ENCODE data around the gene LCE6A.

Gene LCE6A

GRCh38 chr1:152886758-152887409, 44.2 kb downstream of the LCE6A start:
- Histone ChIP-seq H3K27ac (no peak overlapping the region), H4K20me1 (ENCODE audit: insufficient read depth) (no peaks in the 10 kb centered on the region), H3K79me2 (ENCODE audit: insufficient read depth, low read depth) (no peaks in the 10 kb centered on the region), H3K4me2 (no peak overlapping the region), H3K27me3 (ENCODE audit: insufficient read depth, low read depth) (no peaks in the 10 kb centered on the region), H3K36me3 (ENCODE audit: insufficient read depth) (no peaks in the 10 kb centered on the region; the same call in 1 of the 2 replicates), H3K9ac (no peak overlapping the region), H3K4me1 (ENCODE audit: low read depth, poor library complexity, severe bottlenecking) (no peaks in the 10 kb centered on the region), H3K4me3 (IDR thresholded peaks at IDR 0.05; ENCODE audit: insufficient read depth, low read depth, low read length) (no peak overlapping the region), H2AFZ (ENCODE audit: low read depth) (no peak overlapping the region)
- no peak for TF ChIP-seq CTCF (conservative IDR thresholded peaks at IDR 0.05; ENCODE audit: low read depth, low read length)

- Histone ChIP-seq H4K20me1 (ENCODE audit: insufficient read depth) (no peaks in the 10 kb centered on the region), H3K36me3 (ENCODE audit: insufficient read depth) (no peaks in the 10 kb centered on the region; the same call in 1 of the 2 replicates), H3K79me2 (ENCODE audit: insufficient read depth, low read depth) (no peaks in the 10 kb centered on the region), H3K4me2 (no peak overlapping the region), H3K4me1 (ENCODE audit: low read depth, poor library complexity, severe bottlenecking) (no peaks in the 10 kb centered on the region), H3K27ac (no peak overlapping the region), H2AFZ (ENCODE audit: low read depth) (no peak overlapping the region), H3K9ac (no peak overlapping the region), H3K4me3 (IDR thresholded peaks at IDR 0.05; ENCODE audit: insufficient read depth, low read depth, low read length) (no peak overlapping the region), H3K27me3 (ENCODE audit: insufficient read depth, low read depth) (no peaks in the 10 kb centered on the region)
- TF ChIP-seq CTCF (conservative IDR thresholded peaks at IDR 0.05; ENCODE audit: low read depth, low read length) = no peak
Measured at GRCh38 chr1:152888126-152888525, 45.5 kb downstream of the LCE6A start.
